ENCODE data around the gene RNASE11. TPM values are rescaled to one million over a fixed set of nuclear protein-coding genes. Genes with fewer than 3 reads are reported as not detected.

RNASE11 gene
- total RNA-seq, 1 experiment from 2014 or later, result not detected

GRCh38 chr14:20613094-20614037, 25.6 kb upstream of the RNASE11 start:
- Histone ChIP-seq H3K36me3 (ENCODE audit: insufficient read depth, low read length, poor library complexity, severe bottlenecking) (no peaks in the 10 kb centered on the region), H3K27me3 (replicated peaks; ENCODE audit: insufficient read depth, low read depth, low read length, poor library complexity) (no peaks in the 10 kb centered on the region), H3K27ac (ENCODE audit: low read depth, low read length, poor library complexity, severe bottlenecking) (peak overlapping the region; percentile 45), H3K4me1 (ENCODE audit: insufficient read depth, low read length, poor library complexity, severe bottlenecking) (peaks cover 14% of the 10 kb centered on the region), H3K4me3 (ENCODE audit: low read depth, low read length, poor library complexity, severe bottlenecking) (peak overlapping the region; percentile 52), H3K9me3 (ENCODE audit: low read depth, low read length, poor library complexity, severe bottlenecking) (no peaks in the 10 kb centered on the region)
- peak; percentile 99 for DNase-seq (ENCODE audit: low spot score)
- TSS peak; percentile 100 for BruUV-seq (replicated peaks)
- peak; percentile 77 for TF ChIP-seq CTCF (conservative IDR thresholded peaks at IDR 0.05; ENCODE audit: low read depth, low read length)
- no peak for TF ChIP-seq EZH2 (IDR thresholded peaks at IDR 0.05; ENCODE audit: borderline replicate concordance, low read depth, low read length, poor library complexity, severe bottlenecking)
- CTCF ChIA-PET, result interaction anchor here (0.5 to 1.3 kb wide), 2 partner anchors 70 to 348 kb away, joined by 5 read pairs; partner anchors contain the start of gene RNASE4
- POLR2A ChIA-PET (ENCODE audit: low non-redundant PET), result no interaction called here
- intact Hi-C loops (cut with micrococcal nuclease; ENCODE audit: unreplicated experiment), result loop anchor here (1.0 to 5.0 kb wide), 3 partner anchors 70 to 270 kb away; partner anchors contain the start of genes APEX1 and PARP2

GRCh38 chr14:20612403-20612802, 24.6 kb upstream of the RNASE11 start:
- TF ChIP-seq EZH2 (IDR thresholded peaks at IDR 0.05; ENCODE audit: borderline replicate concordance, low read depth, low read length, poor library complexity, severe bottlenecking), result no peak
- TF ChIP-seq CTCF (conservative IDR thresholded peaks at IDR 0.05; ENCODE audit: low read depth, low read length), result no peak
- Histone ChIP-seq H3K27me3 (replicated peaks; ENCODE audit: insufficient read depth, low read depth, low read length, poor library complexity) (no peaks in the 10 kb centered on the region), H3K4me1 (ENCODE audit: insufficient read depth, low read length, poor library complexity, severe bottlenecking) (peaks cover 14% of the 10 kb centered on the region), H3K27ac (ENCODE audit: low read depth, low read length, poor library complexity, severe bottlenecking) (no peak overlapping the region), H3K9me3 (ENCODE audit: low read depth, low read length, poor library complexity, severe bottlenecking) (no peaks in the 10 kb centered on the region), H3K4me3 (ENCODE audit: low read depth, low read length, poor library complexity, severe bottlenecking) (peak overlapping the region; percentile 52), H3K36me3 (ENCODE audit: insufficient read depth, low read length, poor library complexity, severe bottlenecking) (no peaks in the 10 kb centered on the region)
- DNase-seq (ENCODE audit: low spot score), result no peak
- no TSS peak for BruUV-seq (replicated peaks)
- ChIA-PET CTCF (no interaction called here), POLR2A (ENCODE audit: low non-redundant PET) (no interaction called here)
- intact Hi-C loops (cut with micrococcal nuclease; ENCODE audit: unreplicated experiment), result loop anchor here (5.0 kb wide), 1 partner anchor 155 kb away; the partner anchor contains the start of gene APEX1

GRCh38 chr14:20611277-20611676, 23.5 kb upstream of the RNASE11 start:
- no peak for TF ChIP-seq EZH2 (IDR thresholded peaks at IDR 0.05; ENCODE audit: borderline replicate concordance, low read depth, low read length, poor library complexity, severe bottlenecking)
- TF ChIP-seq CTCF (conservative IDR thresholded peaks at IDR 0.05; ENCODE audit: low read depth, low read length), result no peak
- peaks cover 14% of the 10 kb centered on the region for H3K4me1 ChIP-seq (ENCODE audit: insufficient read depth, low read length, poor library complexity, severe bottlenecking)
- peak overlapping the region; percentile 85 for H3K4me3 ChIP-seq (ENCODE audit: low read depth, low read length, poor library complexity, severe bottlenecking)
- H3K9me3 ChIP-seq (ENCODE audit: low read depth, low read length, poor library complexity, severe bottlenecking), result no peaks in the 10 kb centered on the region
- no peak for DNase-seq (ENCODE audit: low spot score)
- BruUV-seq (replicated peaks), result no TSS peak
- no peaks in the 10 kb centered on the region for H3K27me3 ChIP-seq (replicated peaks; ENCODE audit: insufficient read depth, low read depth, low read length, poor library complexity)
- ChIA-PET CTCF (interaction anchor here (1.2 kb wide), 1 partner anchor 80 kb away, joined by 3 read pairs; no protein-coding TSS in a partner anchor), POLR2A (ENCODE audit: low non-redundant PET) (no interaction called here)
- H3K36me3 ChIP-seq (ENCODE audit: insufficient read depth, low read length, poor library complexity, severe bottlenecking), result no peaks in the 10 kb centered on the region
- intact Hi-C loops (cut with micrococcal nuclease; ENCODE audit: unreplicated experiment), result loop anchor here (5.0 kb wide), 1 partner anchor 154 kb away; the partner anchor contains the start of gene APEX1
- no peak overlapping the region for H3K27ac ChIP-seq (ENCODE audit: low read depth, low read length, poor library complexity, severe bottlenecking)

Measured in A673 (cell line).